ENCODE data around the gene KNTC1.

Gene KNTC1

DNA sequence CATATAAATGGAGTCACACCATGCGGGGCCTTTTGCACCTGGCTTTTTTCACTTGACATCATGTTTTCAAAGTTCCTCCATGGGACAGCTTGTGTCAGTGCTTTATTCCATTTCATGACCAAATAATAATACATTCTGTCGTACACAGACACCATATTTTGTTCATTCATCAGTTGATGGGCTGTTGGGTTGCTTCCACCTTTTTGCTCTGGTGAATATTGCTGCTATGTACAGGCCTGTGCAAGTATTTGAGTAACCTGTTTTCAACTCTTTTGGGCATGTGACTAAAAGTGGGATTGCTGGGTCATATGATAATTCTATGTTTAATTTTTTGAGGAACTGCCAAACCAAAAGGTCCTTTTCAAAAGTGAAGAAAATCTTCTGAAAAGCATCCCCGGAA is 129.2 kb downstream of the KNTC1 start:
- no peak for DNase-seq

DNA sequence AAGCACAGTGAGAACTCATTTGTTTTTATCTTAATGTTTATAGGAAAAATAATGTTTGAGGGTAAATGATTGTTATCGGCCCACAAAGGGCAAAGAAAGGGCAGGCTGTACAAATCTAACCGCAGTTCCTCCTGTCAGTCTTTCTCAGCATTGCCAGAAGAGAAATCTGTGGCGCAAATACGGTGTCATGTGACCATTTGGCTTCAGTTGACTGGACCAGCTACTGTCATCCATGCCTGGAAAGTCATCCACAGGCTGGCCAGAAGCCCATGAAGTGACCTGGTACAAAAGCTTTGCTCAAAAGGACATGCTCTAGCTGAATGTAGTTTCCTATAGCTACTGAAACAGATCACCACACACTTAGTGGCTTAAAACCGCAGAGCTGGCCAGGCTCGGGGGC is 132.5 kb downstream of the KNTC1 start:
- no peak for DNase-seq

DNA sequence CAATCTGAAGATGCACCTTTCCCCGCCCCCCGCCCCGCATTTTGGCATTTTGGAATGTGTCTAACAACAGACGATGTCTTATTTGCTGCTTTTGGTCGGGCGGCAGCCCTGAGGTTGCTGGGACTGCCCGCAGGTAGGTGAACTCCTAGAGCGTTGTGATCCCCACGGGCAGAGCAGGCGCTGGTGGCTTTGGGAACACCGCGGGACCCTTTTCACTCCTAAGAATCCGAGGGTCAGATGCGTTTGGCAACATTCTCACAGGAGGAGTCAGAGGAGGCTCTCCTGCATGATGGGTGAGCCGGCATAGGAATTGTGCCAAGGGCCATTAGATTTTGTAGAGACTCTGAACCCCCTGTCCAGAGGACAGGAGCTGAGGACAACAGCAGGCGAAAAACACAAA is 134.2 kb downstream of the KNTC1 start:
- DNase-seq: no peak

DNA sequence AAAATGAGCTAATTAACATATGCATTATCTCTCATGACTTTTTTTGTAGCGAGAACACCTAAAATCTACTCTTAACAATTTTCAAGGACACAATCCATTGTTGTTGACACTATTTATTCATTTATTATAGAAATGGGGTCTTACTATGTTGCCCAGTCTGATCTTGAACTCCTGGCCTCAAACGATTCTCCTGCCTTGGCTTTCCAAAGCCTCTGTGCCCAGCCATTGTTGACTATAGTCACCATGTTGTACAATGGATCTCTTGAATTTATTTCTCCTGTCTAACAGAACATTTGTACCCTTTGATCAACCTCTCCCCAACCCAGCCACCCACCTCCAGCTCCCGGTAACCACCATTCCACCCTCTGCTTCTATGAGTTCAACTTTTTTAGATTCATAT is 134.9 kb downstream of the KNTC1 start:
- DNase-seq: no peak

DNA sequence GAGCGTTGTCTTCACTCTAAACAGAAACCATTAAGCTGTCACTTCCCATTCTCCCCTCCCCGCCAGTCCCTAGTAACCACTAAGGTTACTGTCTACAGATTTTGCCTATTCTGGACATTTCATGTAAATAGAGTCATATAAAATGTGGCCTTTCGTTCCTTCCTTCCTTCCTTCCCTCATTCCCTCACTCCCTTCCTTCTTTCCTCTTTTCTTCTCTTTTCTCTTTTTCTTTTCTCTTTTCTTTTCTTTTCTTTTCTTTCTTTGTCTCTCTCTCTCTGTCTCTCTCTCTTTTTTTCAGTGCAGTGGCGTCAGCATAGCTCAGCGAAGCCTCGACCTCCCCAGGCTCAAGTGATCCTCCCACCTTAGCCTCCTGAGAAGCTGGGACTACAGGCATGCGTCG is 138.3 kb downstream of the KNTC1 start:
- no peak for DNase-seq

DNA sequence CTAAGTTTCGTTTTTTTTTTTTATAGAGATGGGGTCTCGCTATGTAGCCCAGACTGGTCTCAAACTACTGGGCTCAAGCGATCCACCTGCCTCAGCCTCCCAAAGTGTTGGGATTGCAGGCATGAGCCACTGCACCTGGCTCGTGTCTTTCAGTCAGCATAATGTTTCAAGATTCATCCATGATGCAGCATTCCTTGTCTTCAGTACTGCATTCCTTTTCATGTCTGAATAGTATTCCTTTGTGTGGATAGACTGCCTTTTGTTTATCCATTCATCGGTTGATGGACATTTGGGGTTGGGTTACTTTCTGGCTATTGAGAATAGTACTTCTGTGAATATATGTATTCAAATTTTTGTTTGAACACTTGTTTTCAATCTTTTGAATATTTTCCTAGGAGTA is 138.7 kb downstream of the KNTC1 start:
- DNase-seq: no peak

DNA sequence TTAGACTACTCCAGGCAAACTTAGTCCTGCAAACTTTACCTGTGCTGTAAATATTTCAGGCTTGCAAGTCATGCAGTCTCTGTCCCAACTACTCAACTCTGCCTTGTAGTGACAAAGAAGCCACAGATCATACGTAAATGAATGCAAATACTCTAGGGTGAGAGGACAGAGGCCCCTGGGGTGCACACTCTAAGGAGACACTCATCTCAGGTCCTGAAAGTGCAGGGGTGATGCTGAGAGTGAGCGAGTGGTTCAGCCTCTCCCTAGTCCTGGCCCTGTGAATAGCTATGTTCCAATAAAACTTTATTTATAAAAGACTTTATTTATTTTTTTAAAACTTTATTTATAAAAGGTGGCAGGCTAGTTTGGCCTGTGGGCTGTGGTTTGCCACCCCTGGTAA is 141.2 kb downstream of the KNTC1 start:
- no peak for DNase-seq

DNA sequence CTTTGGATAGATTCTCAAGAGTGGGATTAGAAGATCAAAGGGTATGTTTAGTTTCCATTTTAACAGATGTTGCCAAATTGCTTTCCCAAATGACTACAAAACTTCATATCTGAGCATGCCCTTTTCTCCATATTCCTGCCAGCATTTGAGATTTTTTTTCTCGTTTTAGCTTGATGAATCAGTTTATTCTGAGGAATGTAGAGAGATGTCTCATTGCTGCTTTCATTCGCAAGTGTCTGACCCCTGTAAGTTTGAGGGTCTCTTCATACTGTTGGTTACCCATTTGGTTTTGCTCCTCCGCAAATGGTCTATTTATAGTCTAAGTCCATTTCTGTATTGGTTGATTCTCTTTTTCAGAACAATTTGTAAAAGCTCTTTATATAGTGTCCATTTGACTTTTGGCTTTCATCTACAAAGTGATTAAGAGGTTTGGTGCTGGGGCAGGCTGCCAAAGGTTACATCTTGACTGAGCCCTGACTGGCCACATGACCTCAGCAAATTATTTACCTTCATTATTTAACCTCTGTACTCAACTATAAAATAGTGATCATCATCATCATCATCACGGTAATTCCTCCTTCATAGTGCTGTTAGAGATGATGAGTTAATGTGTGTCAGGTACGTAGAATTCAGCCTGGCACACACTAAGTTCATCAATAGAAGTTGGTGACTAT is 142.5 kb downstream of the KNTC1 start:
- DNase-seq: no peak

DNA sequence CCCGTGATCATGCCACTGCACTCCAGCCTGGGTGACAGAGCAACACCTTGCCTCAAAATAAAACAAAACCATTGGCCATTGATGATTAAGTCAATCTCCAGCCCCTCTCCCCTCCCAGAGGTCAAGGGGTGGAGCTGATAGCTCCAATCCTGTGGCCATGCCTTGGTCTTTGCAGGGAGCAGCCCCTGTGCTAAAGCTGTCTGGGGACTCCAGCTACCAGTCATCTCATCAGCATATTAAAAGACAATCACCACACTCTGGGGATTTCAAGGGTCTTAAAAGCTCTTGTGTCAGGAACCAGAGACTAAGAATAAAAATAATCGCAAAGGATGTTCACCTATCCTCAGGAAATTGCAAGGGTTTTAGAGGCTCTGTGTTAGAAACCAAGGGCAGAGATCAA is 145.5 kb downstream of the KNTC1 start:
- DNase-seq: no peak

All from right kidney (tissue), 1 donor.